ENCODE data around the gene PRKACA.

PRKACA gene
- 11.9 to 12.7 (median 12.5) reads per million in 3 experiments for total RNA-seq

- peak; percentile 99 for DNase-seq
These were observed at the start of gene PRKACA for GRCh38 chr19:14117668-14118164. Gene PRKACA, minus strand, starts transcription at chr19:14117762. Its CDS starts 215 bp downstream, at chr19:14117547.

- peak; percentile 26 for DNase-seq
These were observed 49.5 kb upstream of the PRKACA start for GRCh38 chr19:14166999-14167575.

DNA sequence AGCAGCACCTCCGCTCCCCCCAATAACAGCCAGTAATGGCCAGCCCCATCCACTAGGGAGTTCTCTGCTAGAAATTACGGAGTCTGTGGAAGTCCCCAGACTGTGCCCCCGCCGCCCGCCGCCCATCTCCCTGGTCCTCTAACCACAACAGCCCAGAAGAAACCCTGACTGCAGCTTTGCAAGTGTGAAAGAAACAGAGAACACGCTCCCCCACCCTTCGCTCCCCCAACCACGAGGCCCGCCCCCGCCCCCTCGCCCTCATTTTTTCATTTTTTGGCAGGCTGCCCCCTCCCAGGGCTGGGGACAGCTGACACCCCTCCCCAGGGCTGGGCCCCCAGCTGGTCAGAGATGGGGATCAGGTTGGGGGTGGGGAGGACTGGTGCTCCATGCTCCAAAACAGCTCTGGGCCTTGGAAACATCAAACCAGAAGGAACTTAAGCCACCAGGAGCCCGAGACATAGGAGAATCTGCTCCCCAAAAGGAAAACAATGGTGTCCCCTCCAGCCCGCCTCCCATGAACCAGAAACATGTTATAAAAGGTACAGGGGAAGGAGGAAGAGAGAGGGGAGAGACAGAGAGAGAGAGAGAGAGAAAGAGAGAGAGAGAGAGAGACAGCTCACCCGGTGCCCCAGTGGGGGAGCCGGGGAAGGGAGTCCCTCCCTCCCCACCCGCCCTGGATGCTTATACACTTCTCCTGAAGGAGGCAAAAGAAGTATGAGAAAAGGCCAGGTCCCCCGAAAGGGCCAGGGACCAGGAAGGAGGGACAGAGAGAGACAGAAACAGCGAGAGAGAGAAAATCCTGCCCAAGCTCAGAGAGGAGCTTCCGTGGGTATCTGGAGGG lies 48.6 kb upstream of the PRKACA start:
- DNase-seq = peak; percentile 28

- no peak for DNase-seq
These were observed 47.3 kb upstream of the PRKACA start for GRCh38 chr19:14164724-14165493.

DNA sequence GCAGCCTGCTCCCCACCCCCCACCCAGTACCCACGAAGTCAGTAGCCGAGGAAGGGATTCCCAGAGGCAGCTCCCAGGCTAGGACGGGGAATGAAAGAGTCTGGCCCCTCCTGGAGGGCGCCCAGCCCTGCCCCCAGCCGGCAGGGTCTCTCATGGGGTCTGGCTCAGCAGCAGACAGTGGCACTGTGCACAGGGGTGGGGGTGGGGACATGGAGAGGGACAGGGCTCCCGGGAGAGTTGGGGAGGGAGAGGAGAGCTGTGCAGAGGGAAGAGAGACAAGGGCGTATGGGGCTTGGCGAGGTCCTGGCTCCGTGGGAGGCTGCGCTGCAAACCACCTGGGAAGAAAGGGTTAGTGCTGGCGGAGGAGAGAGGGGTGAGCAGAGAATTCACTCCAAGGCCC lies 46.5 kb upstream of the PRKACA start:
- no peak for DNase-seq

DNA sequence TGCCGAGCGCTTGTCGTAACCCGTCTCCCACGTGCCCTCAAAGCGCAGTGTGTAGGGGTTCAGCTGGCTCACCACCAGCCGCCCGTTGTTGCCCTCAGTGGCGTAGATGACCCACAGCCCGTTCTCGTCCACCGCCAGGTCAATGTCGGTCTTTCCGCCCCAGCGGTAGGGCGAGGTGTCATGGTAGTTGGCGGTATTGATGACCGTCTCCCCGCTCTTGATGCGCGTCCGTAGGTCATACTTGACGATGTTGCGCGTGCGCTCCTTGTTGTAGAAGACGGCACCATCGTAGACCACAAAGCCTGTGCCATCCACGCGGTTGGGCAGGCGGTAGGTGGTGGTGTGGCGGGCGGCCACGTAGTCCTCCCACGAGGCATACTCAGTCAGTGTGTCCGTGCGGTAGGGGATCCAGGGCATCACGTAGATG lies 45.3 kb upstream of the PRKACA start:
- no peak for DNase-seq

- DNase-seq = no peak
These were observed 43.7 kb upstream of the PRKACA start for GRCh38 chr19:14161305-14161704.

GRCh38 chr19:14160017-14160703 lies 42.6 kb upstream of the PRKACA start:
- DNase-seq = no peak

- no peak for DNase-seq
These were observed 41.5 kb upstream of the PRKACA start for GRCh38 chr19:14159059-14159458.

DNA sequence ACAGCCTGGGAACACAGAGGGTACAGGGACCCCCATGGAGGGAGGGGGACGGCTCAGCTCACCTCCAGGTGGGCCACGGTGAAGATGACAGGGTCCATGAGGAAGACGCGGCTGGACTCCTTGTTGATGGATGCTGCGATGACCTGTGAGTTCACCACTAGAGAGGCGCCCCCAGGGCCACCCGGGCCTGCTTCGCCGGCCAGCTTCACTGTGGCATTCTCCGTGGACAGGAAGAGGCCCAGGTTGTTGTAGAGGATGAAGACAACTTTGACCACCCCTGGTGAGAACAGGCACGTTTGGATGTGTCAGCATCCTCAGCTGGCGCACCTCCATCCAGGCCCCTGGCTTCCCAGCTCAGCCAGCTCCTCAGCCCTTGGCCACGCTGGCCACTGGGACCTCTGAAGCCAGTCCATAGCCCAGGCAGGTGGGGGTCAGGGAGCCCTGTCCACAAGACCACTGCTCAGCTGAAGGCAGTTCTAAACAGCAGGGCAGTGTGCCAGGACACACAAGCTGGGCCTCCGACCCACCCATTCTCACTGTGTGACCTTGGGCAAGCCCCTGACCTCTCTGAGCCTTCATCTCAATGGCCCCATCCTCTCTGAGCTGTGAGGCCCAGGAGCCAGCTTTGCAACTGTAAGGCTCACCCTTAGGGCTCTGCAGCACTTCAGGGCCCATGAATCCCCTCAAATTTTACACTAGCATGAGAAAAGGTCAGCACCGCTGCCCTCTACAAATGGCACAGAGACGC lies 40.9 kb upstream of the PRKACA start:
- no peak for DNase-seq

GRCh38 chr19:14156971-14157717 lies 39.6 kb upstream of the PRKACA start:
- no peak for DNase-seq

DNA sequence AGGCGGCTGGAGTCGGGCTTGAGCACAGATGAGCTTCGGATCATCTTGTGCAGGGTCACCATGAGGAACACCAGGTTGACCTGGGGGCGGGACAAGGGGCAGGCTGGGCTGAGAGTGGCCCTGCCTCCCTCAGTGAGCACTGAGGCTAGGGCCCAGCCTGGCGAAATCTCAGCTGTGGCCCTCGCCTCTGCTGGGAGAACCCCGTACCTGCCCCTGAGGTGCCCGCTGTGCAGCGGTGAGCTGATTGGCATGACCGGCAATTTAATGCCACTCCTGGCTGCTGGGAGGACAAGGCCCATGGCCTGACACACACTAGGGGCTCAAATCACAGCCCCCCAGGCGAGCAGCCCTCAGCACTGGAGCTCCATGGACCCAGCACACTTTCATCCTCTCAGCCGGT lies 38.6 kb upstream of the PRKACA start:
- DNase-seq = no peak

DNA sequence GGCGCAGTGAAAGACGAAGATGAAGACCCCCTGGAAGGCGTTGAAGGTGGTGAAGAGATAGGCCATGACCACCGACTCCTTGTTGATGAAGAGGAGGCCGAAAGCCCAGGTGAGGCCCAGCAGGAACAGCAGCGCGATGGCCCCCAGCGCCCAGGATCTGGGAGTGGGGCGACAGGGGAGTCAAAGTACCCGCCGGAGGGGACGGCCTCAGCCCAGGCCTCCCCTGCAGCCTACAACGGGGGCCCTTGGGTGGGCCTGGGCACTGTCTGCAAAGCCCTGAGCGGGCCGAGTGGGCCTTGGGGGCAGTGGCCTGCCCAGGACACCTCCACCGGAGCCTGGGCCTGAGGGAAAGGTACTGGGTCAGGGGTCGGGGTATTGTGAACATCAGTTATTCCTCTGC lies 37.8 kb upstream of the PRKACA start:
- DNase-seq = no peak

GRCh38 chr19:14152713-14153112 lies 35.2 kb upstream of the PRKACA start:
- no peak for DNase-seq

DNA sequence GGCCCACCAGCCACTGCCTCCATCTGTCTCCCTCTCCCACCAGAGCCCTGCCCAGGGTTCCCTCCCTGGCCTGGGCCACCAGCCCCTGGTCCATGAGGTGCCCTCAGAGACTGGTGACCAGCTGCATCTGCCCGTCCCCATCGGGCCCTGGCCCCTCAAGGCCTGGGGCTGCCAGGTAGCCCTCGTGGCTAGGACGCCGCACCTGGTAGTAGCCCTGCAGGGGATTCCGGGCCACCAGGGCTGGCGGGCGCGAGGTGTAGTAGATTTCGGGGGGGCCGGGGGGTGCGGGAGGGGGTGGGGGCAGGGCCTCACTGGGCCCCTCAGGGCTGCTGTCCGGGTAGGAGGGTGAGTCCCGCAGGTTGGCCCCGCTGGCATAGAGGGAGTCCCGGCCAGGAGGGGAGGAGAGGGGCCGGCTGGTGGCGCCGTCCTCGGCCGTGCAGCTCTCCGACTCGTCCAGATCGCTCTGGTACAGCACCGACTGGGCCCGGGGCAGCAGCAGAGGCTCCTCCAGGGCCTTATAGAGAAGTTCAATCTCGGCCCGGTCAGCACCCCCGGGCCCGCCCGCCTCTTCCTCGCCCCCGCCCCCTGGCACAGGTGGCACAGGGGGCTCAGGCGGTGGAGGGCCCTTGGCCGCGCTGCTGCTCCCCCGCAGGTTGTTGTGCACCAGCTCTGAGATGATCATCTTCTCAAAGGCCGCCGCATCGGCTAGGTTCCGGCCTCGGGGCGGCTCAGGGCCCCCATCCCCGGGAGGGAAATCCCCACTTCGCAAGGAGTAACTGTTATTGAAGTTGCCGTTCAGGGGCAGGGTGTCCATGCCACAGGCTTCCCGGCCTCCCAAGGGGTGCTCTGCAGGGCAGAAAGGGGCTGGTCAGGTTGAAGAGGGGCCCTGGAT lies 33.5 kb upstream of the PRKACA start:
- no peak for DNase-seq

DNA sequence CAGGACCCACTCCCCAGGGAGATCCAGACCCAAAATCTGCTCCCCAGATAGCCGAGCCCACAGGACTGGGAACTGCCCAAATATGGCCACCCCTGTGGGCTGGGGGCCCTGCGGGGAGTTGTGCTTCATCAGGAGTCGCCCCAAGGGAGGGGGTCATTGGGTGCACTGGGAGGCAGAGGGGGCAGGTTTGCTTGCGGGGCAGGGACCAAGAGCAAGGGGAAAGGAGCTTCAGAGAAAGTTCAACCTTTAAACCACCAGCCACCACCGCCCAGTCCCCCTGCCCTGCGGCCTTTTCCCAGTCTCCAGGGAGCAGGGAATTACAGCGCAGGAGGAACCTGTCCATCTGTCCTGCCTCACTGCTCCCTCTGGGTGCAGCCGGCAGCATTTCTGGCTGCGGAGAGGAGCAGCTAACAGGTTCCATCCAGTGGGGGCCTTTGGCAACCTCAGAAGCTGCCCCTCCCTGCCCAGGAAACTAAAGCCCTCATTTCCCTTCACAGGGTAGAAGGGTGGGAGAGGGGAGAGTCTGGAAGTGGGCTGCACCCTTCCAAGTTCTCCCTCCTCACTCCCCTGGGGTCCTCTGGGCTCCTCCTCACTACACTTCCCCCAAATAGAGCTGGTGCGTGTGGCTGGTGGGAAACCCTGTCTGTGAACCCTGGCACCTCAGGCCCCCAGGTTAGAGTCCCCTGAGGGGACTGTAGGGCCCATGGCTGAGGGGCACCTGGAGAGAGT lies 32.6 kb upstream of the PRKACA start:
- no peak for DNase-seq

DNA sequence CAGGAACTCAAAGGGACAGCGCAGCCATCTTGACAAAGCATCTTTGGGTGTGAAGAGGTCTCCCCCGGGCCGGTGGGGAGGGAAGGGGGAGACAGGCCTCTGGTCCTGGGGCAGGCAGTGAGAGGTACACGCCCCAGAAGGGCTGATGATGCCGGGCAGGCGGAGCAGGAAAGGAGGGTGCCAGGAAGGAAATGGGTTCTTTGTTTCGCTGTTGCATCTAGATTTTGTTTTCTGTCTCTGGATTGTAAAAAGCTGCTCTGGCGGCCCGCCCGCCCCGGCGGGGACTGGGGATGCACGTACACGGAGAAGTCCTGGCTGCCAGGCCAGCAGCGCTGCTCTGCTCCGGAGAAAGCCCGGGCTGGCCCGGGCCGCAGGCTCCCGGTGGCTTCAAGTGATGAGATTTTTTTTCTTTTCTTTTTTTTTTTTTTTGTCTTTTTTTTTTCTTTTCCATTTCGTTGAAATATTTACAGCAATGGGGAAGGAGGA lies 32.0 kb upstream of the PRKACA start:
- DNase-seq = peak; percentile 65

DNA sequence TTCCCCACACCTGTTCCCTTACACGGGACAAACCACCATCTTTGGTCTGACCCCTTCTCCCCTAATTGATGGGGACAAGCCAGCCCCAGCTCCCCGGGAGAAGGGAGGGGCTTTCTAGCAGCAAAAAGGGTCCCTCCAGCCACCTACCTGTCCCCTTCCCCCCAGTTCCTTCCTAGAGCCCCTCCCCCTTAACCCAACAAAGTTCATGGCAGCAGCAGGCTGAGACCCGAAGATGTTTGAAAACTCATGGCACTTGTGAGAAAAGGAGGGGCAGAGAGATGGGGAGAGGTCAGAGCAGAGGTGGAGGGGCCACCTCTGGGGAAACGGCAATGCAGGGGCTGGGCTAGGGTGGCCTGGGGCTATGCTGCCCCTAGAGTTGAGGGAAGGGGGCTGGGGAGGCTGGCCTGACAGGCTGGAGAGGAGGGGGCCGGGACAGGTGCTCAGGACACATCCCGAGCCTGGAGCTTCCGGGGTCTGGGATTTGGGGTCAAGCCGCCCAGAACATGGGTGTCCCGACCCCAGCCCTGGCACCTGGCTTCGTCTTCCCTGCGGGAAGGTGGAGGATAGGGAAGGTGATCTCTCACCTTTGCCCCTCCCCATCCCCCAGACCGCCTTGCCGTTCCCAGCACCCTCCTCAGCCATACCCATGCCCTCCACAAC lies 31.3 kb upstream of the PRKACA start:
- DNase-seq = no peak

Data from central memory CD4-positive, alpha-beta T cell (primary cell).